ENCODE results near the gene FAM9A.

The FAM9A gene

GRCh38 chrX:8822002-8822401 lies 20.8 kb upstream of the FAM9A start:
- TF ChIP-seq GATA2 (IDR thresholded peaks at IDR 0.05; ENCODE audit: low read depth, low read length) (no peak), GATA3 (IDR thresholded peaks at IDR 0.05; ENCODE audit: low read depth, low read length) (no peak)

DNA sequence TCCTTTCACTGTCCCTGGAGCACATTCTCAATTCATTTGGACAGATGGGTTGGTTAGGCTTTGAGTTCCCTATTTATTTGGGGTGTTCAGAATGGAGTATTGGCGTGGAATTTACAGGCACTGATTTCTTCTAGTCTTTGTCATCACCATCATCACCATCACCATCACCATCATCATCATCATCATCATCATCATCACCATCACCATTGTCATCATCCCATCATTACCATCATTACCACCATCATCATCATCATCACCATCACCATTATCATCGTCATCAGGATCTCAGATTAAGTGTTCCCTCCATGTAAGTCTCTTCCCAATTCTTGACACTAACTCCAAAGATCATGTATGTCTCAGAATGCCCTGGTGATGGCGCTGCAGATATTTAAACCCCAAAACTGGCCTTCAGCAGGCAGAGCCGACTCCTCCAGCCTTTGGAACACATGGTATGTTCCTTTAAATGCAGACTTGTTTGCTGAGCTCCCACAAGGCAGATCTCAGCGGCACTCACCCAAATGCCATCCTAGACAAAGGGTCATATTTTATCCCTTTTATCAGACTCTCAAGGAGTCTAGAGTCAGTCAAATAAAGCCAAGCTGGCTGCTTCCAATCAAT lies 19.8 kb upstream of the FAM9A start:
- TF ChIP-seq GATA2 (IDR thresholded peaks at IDR 0.05; ENCODE audit: low read depth, low read length) = no peak
- TF ChIP-seq GATA3 (IDR thresholded peaks at IDR 0.05; ENCODE audit: low read depth, low read length) = no peak

- TF ChIP-seq GATA2 (IDR thresholded peaks at IDR 0.05; ENCODE audit: low read depth, low read length) (no peak), GATA3 (IDR thresholded peaks at IDR 0.05; ENCODE audit: low read depth, low read length) (no peak)
These were observed 14.4 kb upstream of the FAM9A start for GRCh38 chrX:8815460-8816065.

- TF ChIP-seq GATA2 (IDR thresholded peaks at IDR 0.05; ENCODE audit: low read depth, low read length) (no peak), GATA3 (IDR thresholded peaks at IDR 0.05; ENCODE audit: low read depth, low read length) (no peak)
These were observed 11.9 kb upstream of the FAM9A start for GRCh38 chrX:8813036-8813435.

GRCh38 chrX:8811611-8812010 lies 10.4 kb upstream of the FAM9A start:
- TF ChIP-seq GATA2 (IDR thresholded peaks at IDR 0.05; ENCODE audit: low read depth, low read length) (no peak), GATA3 (IDR thresholded peaks at IDR 0.05; ENCODE audit: low read depth, low read length) (no peak)

- TF ChIP-seq GATA2 (IDR thresholded peaks at IDR 0.05; ENCODE audit: low read depth, low read length) (no peak), GATA3 (IDR thresholded peaks at IDR 0.05; ENCODE audit: low read depth, low read length) (no peak)
These were observed 7.5 kb upstream of the FAM9A start for GRCh38 chrX:8808661-8809060.

- TF ChIP-seq GATA2 (IDR thresholded peaks at IDR 0.05; ENCODE audit: low read depth, low read length) (no peak), GATA3 (IDR thresholded peaks at IDR 0.05; ENCODE audit: low read depth, low read length) (no peak)
These were observed 4.8 kb upstream of the FAM9A start for GRCh38 chrX:8805974-8806373.

GRCh38 chrX:8805046-8805445 lies 3.9 kb upstream of the FAM9A start:
- no peak for TF ChIP-seq GATA3 (IDR thresholded peaks at IDR 0.05; ENCODE audit: low read depth, low read length)
- TF ChIP-seq GATA2 (IDR thresholded peaks at IDR 0.05; ENCODE audit: low read depth, low read length) = no peak

DNA sequence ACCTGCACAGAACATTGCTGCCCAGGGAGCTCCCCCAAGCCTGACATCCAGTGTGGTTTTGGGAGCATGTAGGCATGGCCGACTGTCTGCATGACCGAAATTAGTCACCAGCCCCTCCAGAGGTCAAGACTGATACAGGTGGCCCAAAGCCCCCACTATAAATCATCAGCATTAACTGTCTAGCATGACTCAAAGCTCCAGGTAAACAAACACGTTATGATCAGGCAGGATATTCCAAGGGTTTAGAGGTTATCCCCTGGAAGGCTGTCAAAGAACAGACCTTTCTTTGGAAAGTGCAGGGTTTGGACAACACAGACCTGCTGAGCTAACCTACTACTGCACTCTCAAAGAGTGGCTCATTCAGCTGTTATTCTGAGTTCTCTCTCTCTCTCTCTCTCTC lies 2.1 kb upstream of the FAM9A start:
- TF ChIP-seq GATA3 (IDR thresholded peaks at IDR 0.05; ENCODE audit: low read depth, low read length) (no peak), GATA2 (IDR thresholded peaks at IDR 0.05; ENCODE audit: low read depth, low read length) (no peak)

- TF ChIP-seq GATA2 (IDR thresholded peaks at IDR 0.05; ENCODE audit: low read depth, low read length) (no peak), GATA3 (IDR thresholded peaks at IDR 0.05; ENCODE audit: low read depth, low read length) (no peak)
These were observed 17.0 kb downstream of the FAM9A start for GRCh38 chrX:8784162-8784561.

DNA sequence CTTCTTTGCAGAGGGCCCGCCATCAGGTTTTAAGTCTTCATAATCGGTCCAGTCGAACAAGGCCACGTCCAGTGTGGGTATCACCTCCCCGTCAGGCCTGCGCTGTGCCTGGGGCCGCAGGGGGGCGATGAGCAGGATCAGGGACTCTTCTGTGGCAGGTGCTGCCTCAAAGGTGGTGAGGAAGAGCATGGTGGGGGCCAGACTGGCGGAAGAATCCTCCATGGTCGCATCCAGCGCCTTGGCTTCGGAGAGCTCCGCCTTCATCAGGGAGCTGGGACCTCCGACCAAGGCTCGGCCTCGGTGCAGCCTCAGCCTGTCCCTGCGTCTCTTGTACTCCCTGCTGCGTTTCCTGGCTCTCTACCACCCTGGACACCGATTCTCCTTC lies 17.5 kb downstream of the FAM9A start:
- no peak for TF ChIP-seq GATA2 (IDR thresholded peaks at IDR 0.05; ENCODE audit: low read depth, low read length)
- TF ChIP-seq GATA3 (IDR thresholded peaks at IDR 0.05; ENCODE audit: low read depth, low read length) = no peak

- TF ChIP-seq GATA3 (IDR thresholded peaks at IDR 0.05; ENCODE audit: low read depth, low read length) (no peak), GATA2 (IDR thresholded peaks at IDR 0.05; ENCODE audit: low read depth, low read length) (no peak)
These were observed 18.0 kb downstream of the FAM9A start for GRCh38 chrX:8783097-8783713.

GRCh38 chrX:8782595-8782994 lies 18.6 kb downstream of the FAM9A start:
- TF ChIP-seq GATA2 (IDR thresholded peaks at IDR 0.05; ENCODE audit: low read depth, low read length) (no peak), GATA3 (IDR thresholded peaks at IDR 0.05; ENCODE audit: low read depth, low read length) (no peak)

DNA sequence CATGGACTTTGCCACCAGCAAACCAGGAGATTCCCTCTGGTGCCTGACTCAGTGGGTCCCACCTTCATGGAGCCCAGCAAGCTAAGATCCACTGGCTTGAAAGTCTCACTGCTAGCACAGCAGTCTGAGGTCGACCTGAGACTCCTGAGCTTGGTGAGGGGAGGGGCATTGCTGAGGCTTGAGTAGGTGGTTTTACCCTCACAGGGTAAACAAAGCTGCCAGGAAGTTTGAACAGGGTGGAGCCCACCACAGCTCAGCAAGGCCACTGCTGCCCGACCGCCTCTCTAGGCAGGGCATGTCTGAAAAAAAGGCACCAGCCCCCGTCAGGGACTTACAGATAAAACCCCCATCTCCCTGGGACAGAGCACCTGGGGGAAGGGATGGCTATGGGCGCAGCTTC lies 28.1 kb downstream of the FAM9A start:
- TF ChIP-seq GATA3 (IDR thresholded peaks at IDR 0.05; ENCODE audit: low read depth, low read length) (no peak), GATA2 (IDR thresholded peaks at IDR 0.05; ENCODE audit: low read depth, low read length) (no peak)

- TF ChIP-seq GATA2 (IDR thresholded peaks at IDR 0.05; ENCODE audit: low read depth, low read length) = no peak
- no peak for TF ChIP-seq GATA3 (IDR thresholded peaks at IDR 0.05; ENCODE audit: low read depth, low read length)
These were observed 41.2 kb downstream of the FAM9A start for GRCh38 chrX:8760021-8760420.

Measured in SH-SY5Y (cell line).